ENCODE measurements around the gene CGB7. TPM values are rescaled to one million over a fixed set of nuclear protein-coding genes. Genes with fewer than 3 reads are reported as not detected.

The CGB7 gene
- total and polyA plus RNA-seq, 10 of the 15 experiments (the other 5 are each of a cell fraction or from before 2014, with no cell fraction given), result 0.06 TPM; not detected in 9

GRCh38 chr19:49086296-49086695 is 28.7 kb upstream of the CGB7 start:
- Histone ChIP-seq H4K20me1 (ENCODE audit: control insufficient read depth, insufficient read depth) (0 out of 2 replicates have a peak, but pooled peaks cover 6% of the 10 kb centered on the region), H2AFZ (ENCODE audit: control insufficient read depth, low read depth, low read length) (no peak overlapping the region), H3K27ac (ENCODE audit: control insufficient read depth, insufficient read depth) (peak overlapping the region; percentile 87; the same call in 1 of the 2 replicates), H3K4me3 (peak overlapping the region; percentile 89), H3K4me2 (ENCODE audit: control insufficient read depth, insufficient read depth) (peak overlapping the region; percentile 80), H3K9me3 (replicated peaks; ENCODE audit: control insufficient read depth, insufficient read depth, low read length) (no peaks in the 10 kb centered on the region; the same call in 2 of the 3 replicates), H3K79me2 (ENCODE audit: control insufficient read depth, insufficient read depth, low read length) (peaks cover 41% of the 10 kb centered on the region), H3K27me3 (replicated peaks in 1 of 2; ENCODE audit: control insufficient read depth in 2 of 2, insufficient read depth in 2 of 2, low read length in 1 of 2) (no peaks in the 10 kb centered on the region), H3K9ac (ENCODE audit: control insufficient read depth, insufficient read depth, low read length) (peak overlapping the region; percentile 90), H3K36me3 (ENCODE audit: control insufficient read depth in 2 of 2, insufficient read depth in 2 of 2, low read length in 1 of 2) (peaks cover 12 to 23% of the 10 kb centered on the region in 2 experiments), H3K4me1 (ENCODE audit: control insufficient read depth, insufficient read depth, low read length) (peaks cover 4% of the 10 kb centered on the region; the same call in 1 of the 2 replicates)
- in situ Hi-C loops (cut with MboI), result no loop called here
- FAIRE-seq (no peak), ATAC-seq (no peak), DNase-seq (ENCODE audit: low read depth, low spot score) (no peak)
- TF ChIP-seq POLR2AphosphoS2 (IDR thresholded peaks at IDR 0.05; ENCODE audit: low read depth, low read length), result no peak
- no peak for TF ChIP-seq ZNF687 (IDR thresholded peaks at IDR 0.05)
- no peak for TF ChIP-seq CHD2 (IDR thresholded peaks at IDR 0.05; ENCODE audit: borderline replicate concordance, low read depth, low read length)
- TF ChIP-seq JUND (IDR thresholded peaks at IDR 0.05; ENCODE audit: low read depth, low read length), result no peak
- no peak for TF ChIP-seq EED (IDR thresholded peaks at IDR 0.05; ENCODE audit: low read depth)
- TF ChIP-seq SIX5 (IDR thresholded peaks at IDR 0.05; ENCODE audit: low read depth, low read length, severe bottlenecking), result no peak
- TF ChIP-seq MEF2B (IDR thresholded peaks at IDR 0.05; ENCODE audit: partially characterized antibody, poor library complexity, severe bottlenecking), result no peak
- no peak for TF ChIP-seq ZZZ3 (IDR thresholded peaks at IDR 0.05; ENCODE audit: control insufficient read depth, insufficient read length, low read depth)
- no peak for TF ChIP-seq RELB (IDR thresholded peaks at IDR 0.05; ENCODE audit: low read depth)
- no peak for TF ChIP-seq RELA (IDR thresholded peaks at IDR 0.05; ENCODE audit: borderline replicate concordance, partially characterized antibody)
- WGBS (ENCODE audit: insufficient coverage, insufficient replicate concordance, low lambda C conversion rate, missing lambda C conversion rate), result 37% methylated on average over 11 of the region's 11 CpGs
- intact Hi-C loops (cut with micrococcal nuclease; ENCODE audit: unreplicated experiment), result no loop called here
- RAD21 ChIA-PET (ENCODE audit: unreplicated experiment), result interaction anchor here (1.2 kb wide), 1 partner anchor 113 kb away, joined by 3 read pairs; no protein-coding TSS in a partner anchor
- POLR2A ChIA-PET, result no interaction called here
- CTCF ChIA-PET, result interaction anchor here (4.7 kb wide), 1 partner anchor 11 kb away, joined by 35 read pairs; no protein-coding TSS in a partner anchor
- SMC1A ChIA-PET (ENCODE audit: uncharacterized antibody, unreplicated experiment), result no interaction called here
- BruUV-seq (replicated peaks), result no TSS peak

All from GM12878 (cell line).